Stimulated activated CD4-positive, alpha-beta T cell treated with anti-CD3 and anti-CD28 coated beads, Interleukin-12 subunit alpha, Interleukin-12 subunit beta, amount 100 ng/mL, for 48 hours (primary cell): Measurements from ENCODE around the gene GPAM.
"Not testable (repeated sequence)": the region's sequence is repeated elsewhere in the genome, so short reads cannot be mapped to it uniquely, and the experiment has no call there.

Experiments
- DNase-seq, 3 donors: peaks; one replicate each; pipeline ENCODE4 v3.0.0-alpha.2; 2020; ENCODE audit warnings: low read depth in 2 of 3, low spot score in 1 of 3

Gene GPAM

GRCh38 chr10:112216151-112216550 lies 32.6 kb upstream of the GPAM start:
- DNase-seq, result no peak

GRCh38 chr10:112215342-112215774 lies 31.8 kb upstream of the GPAM start:
- DNase-seq, result no peak

GRCh38 chr10:112214298-112214926 lies 30.8 kb upstream of the GPAM start:
- DNase-seq, result no peak

GRCh38 chr10:112213836-112214235 lies 30.3 kb upstream of the GPAM start:
- DNase-seq, result no peak

- DNase-seq, result no peak
Measured at GRCh38 chr10:112213098-112213823, 29.7 kb upstream of the GPAM start.

GRCh38 chr10:112210666-112211065 lies 27.1 kb upstream of the GPAM start:
- DNase-seq, result no peak

- DNase-seq, result no peak
Measured at GRCh38 chr10:112209684-112210131, 26.1 kb upstream of the GPAM start.

GRCh38 chr10:112208997-112209396 lies 25.4 kb upstream of the GPAM start:
- DNase-seq, result no peak

- no peak for DNase-seq
Measured at GRCh38 chr10:112208292-112208691, 24.7 kb upstream of the GPAM start.

GRCh38 chr10:112203328-112204076 lies 19.9 kb upstream of the GPAM start:
- DNase-seq, result no peak

- DNase-seq, result no peak
Measured at GRCh38 chr10:112202561-112203241, 19.1 kb upstream of the GPAM start.

- no peak for DNase-seq
Measured at GRCh38 chr10:112202076-112202475, 18.5 kb upstream of the GPAM start.

GRCh38 chr10:112201334-112201733 lies 17.8 kb upstream of the GPAM start:
- no peak for DNase-seq

GRCh38 chr10:112200259-112200658 lies 16.7 kb upstream of the GPAM start:
- not testable (repeated sequence) for DNase-seq

- DNase-seq, result not testable (repeated sequence)
Measured at GRCh38 chr10:112197662-112198061, 14.1 kb upstream of the GPAM start.

- DNase-seq, result no peak
Measured at GRCh38 chr10:112195224-112195623, 11.7 kb upstream of the GPAM start.

- DNase-seq, result no peak
Measured at GRCh38 chr10:112191791-112192190, 8.2 kb upstream of the GPAM start.

GRCh38 chr10:112191041-112191590 lies 7.6 kb upstream of the GPAM start:
- DNase-seq, result no peak

GRCh38 chr10:112189465-112189864 lies 5.9 kb upstream of the GPAM start:
- no peak for DNase-seq

- DNase-seq, result no peak
Measured at GRCh38 chr10:112187527-112187926, 4.0 kb upstream of the GPAM start.

GRCh38 chr10:112185959-112186358 lies 2.4 kb upstream of the GPAM start:
- no peak for DNase-seq
